ENCODE data around the gene TRIM14. TPM values are rescaled to one million over a fixed set of nuclear protein-coding genes. Genes with fewer than 3 reads are reported as not detected.

TRIM14 gene
- total and polyA plus RNA-seq, 2 of the 4 experiments (the other 2 are of a cell fraction) = 3.0 to 8.5 TPM

DNA sequence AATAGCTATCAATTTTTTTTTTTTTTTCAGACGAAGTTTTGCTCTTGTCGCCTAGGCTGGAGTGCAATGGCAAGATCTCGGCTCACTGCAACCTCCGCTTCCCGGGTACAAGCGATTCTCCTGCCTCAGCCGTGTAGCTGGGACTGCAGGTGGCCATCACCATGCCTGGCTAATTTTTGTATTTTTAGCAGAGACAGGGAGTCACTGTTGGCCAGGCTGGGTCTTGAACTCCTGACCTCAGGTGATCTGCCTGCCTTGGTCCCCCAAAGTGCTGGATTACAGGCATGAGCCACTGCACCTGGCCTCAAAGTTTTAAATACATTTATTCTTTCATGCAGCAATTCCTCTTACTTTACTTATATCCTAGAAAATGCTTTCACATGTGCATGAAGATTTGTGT lies 17.6 kb downstream of the TRIM14 start:
- Histone ChIP-seq H4K5ac (ENCODE audit: low read depth, low read length) (no peak overlapping the region), H3K23ac (ENCODE audit: low read depth, low read length) (no peak overlapping the region), H2BK15ac (ENCODE audit: low read depth, low read length) (no peak overlapping the region), H3K27ac (ENCODE audit: insufficient read depth, low read length) (no peak overlapping the region), H3K56ac (ENCODE audit: extremely low read depth, insufficient read depth, low read length) (no peak overlapping the region), H4K8ac (ENCODE audit: low read depth in 2 of 2, low read length in 2 of 2) (no peak overlapping the region), H3K36me3 (ENCODE audit: control insufficient read depth, insufficient read depth, low read length) (peaks cover 1% of the 10 kb centered on the region; the same call in 1 of the 2 replicates), H3K9me3 (ENCODE audit: control insufficient read depth, insufficient read depth, low read length) (no peaks in the 10 kb centered on the region), H3K18ac (ENCODE audit: low read depth, low read length) (no peak overlapping the region), H2BK20ac (ENCODE audit: low read depth, low read length) (no peak overlapping the region), H3K4me2 (ENCODE audit: low read depth, low read length) (no peak overlapping the region), H3K4me1 (ENCODE audit: control insufficient read depth, insufficient read depth, low read length) (no peaks in the 10 kb centered on the region), H2AK5ac (ENCODE audit: low read depth, low read length) (no peak overlapping the region), H4K20me1 (ENCODE audit: insufficient read depth, low read length) (no peaks in the 10 kb centered on the region), H2BK5ac (ENCODE audit: low read depth, low read length, poor library complexity, severe bottlenecking) (no peak overlapping the region), H3K27me3 (ENCODE audit: control insufficient read depth, insufficient read depth, low read length) (no peaks in the 10 kb centered on the region), H2BK120ac (ENCODE audit: low read depth, low read length) (no peak overlapping the region), H3K9me1 (ENCODE audit: insufficient read depth, low read length) (no peaks in the 10 kb centered on the region; the same call in 1 of the 2 replicates), H3K79me1 (ENCODE audit: low read depth in 1 of 2, low read length in 2 of 2) (no peaks in the 10 kb centered on the region), H3K4me3 (ENCODE audit: insufficient read depth, low read depth, low read length) (no peak overlapping the region), H4K91ac (ENCODE audit: insufficient read depth, low read depth, low read length) (no peak overlapping the region), H2AFZ (replicated peaks; ENCODE audit: low read length, poor library complexity) (no peak overlapping the region), H3K14ac (replicated peaks; ENCODE audit: low read depth, low read length) (no peak overlapping the region), H2AK9ac (replicated peaks; ENCODE audit: low read depth, low read length, poor library complexity) (no peak overlapping the region), H3K9ac (ENCODE audit: low read depth, low read length) (no peak overlapping the region), H3K4ac (ENCODE audit: low read depth, low read length) (no peak overlapping the region)
- POLR2A ChIA-PET (ENCODE audit: unreplicated experiment) = no interaction called here
- WGBS, 2 experiments (ENCODE audit: extremely low coverage in 2 of 2, insufficient read length in 1 of 2) = 100% methylated on average over 4 of the region's 7 CpGs; no CpG with 5 or more reads in 1 of the 2 experiments
- CTCF ChIA-PET = no interaction called here
- TF ChIP-seq NFE2L2 (IDR thresholded peaks at IDR 0.05; ENCODE audit: low read depth, low read length) (no peak), RAD21 (IDR thresholded peaks at IDR 0.05; ENCODE audit: low read length) (no peak), BHLHE40 (IDR thresholded peaks at IDR 0.05; ENCODE audit: low read depth, low read length) (no peak)
- TF ChIP-seq, protein P1, sequence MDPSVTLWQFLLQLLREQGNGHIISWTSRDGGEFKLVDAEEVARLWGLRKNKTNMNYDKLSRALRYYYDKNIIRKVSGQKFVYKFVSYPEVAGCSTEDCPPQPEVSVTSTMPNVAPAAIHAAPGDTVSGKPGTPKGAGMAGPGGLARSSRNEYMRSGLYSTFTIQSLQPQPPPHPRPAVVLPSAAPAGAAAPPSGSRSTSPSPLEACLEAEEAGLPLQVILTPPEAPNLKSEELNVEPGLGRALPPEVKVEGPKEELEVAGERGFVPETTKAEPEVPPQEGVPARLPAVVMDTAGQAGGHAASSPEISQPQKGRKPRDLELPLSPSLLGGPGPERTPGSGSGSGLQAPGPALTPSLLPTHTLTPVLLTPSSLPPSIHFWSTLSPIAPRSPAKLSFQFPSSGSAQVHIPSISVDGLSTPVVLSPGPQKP (IDR thresholded peaks at IDR 0.05; ENCODE audit: borderline replicate concordance, low read depth, low read length) = no peak
- dilution Hi-C loops (cut with HindIII; ENCODE audit: low sequenced_read_pairs, unreplicated experiment) (no loop called here), intact Hi-C loops (cut with micrococcal nuclease) (no loop called here), in situ Hi-C loops (cut with MboI; ENCODE audit: low sequenced_read_pairs) (no loop called here)
- no TSS peak for BruUV-seq (replicated peaks)
- ATAC-seq (ENCODE audit: low read depth) (no peak), DNase-seq (no peak)

Measured in IMR-90 (cell line).